WERI-Rb-1 (cell line): ENCODE measurements around the gene DLG1.

Experiments used
- DNase-seq: peaks from one replicate; pipeline ENCODE4 v3.0.0-alpha.2; 2020
- H3K27ac ChIP-seq: fragments of 250-450 bp; sonication (Bioruptor Pico); 2 replicates; pipeline ENCODE4 v1.5.1; 2020; ENCODE audit warnings: mild to moderate bottlenecking, moderate library complexity
- H3K27me3 ChIP-seq: fragments of 250-450 bp; sonication (Bioruptor Pico); 2 replicates; pipeline ENCODE4 v1.5.1; 2021; ENCODE audit warnings: mild to moderate bottlenecking, low read depth, moderate library complexity; ENCODE audit not compliant: insufficient read depth, severe bottlenecking
- H3K36me3 ChIP-seq: fragments of 250-450 bp; sonication (Bioruptor Pico); 2 replicates; pipeline ENCODE4 v1.5.1; 2020; ENCODE audit warnings: mild to moderate bottlenecking, moderate library complexity
- H3K4me3 ChIP-seq: 2 replicates; pipeline ENCODE4 v1.5.1; 2011; ENCODE audit warnings: low read depth, mild to moderate bottlenecking, control low read depth, low read length
- H3K9me3 ChIP-seq: fragments of 250-450 bp; sonication (Bioruptor Pico); 2 replicates; pipeline ENCODE4 v1.5.1; 2021; ENCODE audit warnings: mild to moderate bottlenecking, moderate library complexity; ENCODE audit not compliant: severe bottlenecking
- TF ChIP-seq, protein P1 (sequence below): IDR thresholded peaks from 2 replicates; pipeline ENCODE4 v1.5.1; 2011; ENCODE audit warnings: low read depth, mild to moderate bottlenecking, control low read depth, inconsistent platforms, low read length

DLG1 gene

GRCh38 chr3:197021729-197022404 is 276.5 kb downstream of the DLG1 start:
- TF ChIP-seq, protein P1, sequence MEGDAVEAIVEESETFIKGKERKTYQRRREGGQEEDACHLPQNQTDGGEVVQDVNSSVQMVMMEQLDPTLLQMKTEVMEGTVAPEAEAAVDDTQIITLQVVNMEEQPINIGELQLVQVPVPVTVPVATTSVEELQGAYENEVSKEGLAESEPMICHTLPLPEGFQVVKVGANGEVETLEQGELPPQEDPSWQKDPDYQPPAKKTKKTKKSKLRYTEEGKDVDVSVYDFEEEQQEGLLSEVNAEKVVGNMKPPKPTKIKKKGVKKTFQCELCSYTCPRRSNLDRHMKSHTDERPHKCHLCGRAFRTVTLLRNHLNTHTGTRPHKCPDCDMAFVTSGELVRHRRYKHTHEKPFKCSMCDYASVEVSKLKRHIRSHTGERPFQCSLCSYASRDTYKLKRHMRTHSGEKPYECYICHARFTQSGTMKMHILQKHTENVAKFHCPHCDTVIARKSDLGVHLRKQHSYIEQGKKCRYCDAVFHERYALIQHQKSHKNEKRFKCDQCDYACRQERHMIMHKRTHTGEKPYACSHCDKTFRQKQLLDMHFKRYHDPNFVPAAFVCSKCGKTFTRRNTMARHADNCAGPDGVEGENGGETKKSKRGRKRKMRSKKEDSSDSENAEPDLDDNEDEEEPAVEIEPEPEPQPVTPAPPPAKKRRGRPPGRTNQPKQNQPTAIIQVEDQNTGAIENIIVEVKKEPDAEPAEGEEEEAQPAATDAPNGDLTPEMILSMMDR: no peak
- no peak overlapping the region for H3K27ac ChIP-seq
- H3K36me3 ChIP-seq: no peaks in the 10 kb centered on the region; the same call in 1 of the 2 replicates
- no peak overlapping the region for H3K4me3 ChIP-seq
- H3K9me3 ChIP-seq: no peaks in the 10 kb centered on the region
- DNase-seq: no peak
- H3K27me3 ChIP-seq: no peaks in the 10 kb centered on the region

GRCh38 chr3:197021231-197021630 is 277.2 kb downstream of the DLG1 start:
- no peak for DNase-seq
- Histone ChIP-seq H3K27ac (no peak overlapping the region), H3K27me3 (no peaks in the 10 kb centered on the region), H3K36me3 (no peaks in the 10 kb centered on the region; the same call in 1 of the 2 replicates), H3K9me3 (no peaks in the 10 kb centered on the region), H3K4me3 (no peak overlapping the region)
- TF ChIP-seq, protein P1: no peak

DNA sequence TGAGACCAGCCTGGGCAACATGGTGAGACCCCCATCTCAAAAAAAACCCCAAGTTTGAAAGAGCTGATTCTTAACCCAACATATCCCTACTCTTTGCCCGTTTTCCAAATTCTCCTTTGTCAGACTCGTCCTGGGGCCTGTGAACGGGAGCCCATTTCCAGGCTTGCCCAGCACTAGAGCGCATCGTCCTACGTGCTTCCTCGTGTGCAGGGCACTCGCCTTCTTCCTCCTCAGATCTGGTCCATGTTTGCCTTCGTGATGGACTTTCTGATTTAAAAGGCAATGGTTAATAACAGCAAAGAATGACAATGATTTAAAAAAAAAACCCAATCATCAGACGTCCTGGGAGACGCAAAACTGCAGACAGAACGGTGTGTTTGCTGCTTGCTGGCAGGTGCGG is 278.9 kb downstream of the DLG1 start:
- no peak for DNase-seq

DNA sequence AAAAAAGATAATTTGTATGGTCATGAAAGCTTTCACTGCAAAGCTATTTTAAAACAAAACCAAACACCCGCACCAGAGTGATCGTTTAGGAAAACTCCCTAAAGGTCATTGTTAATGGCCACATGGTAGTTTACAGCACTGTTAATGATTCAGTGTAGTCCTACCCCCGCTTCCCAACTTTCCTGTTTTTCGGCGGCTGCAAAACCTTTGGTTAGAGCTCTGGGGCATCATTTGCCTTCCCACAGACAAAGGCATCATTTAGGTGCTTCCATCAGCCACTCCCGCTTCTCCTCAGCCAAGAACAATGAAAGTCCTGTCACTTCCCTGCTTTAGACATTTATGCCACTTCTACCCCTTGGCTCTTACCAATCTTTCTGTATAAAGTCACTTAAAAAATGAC is 279.4 kb downstream of the DLG1 start:
- Histone ChIP-seq H3K27me3 (no peaks in the 10 kb centered on the region), H3K4me3 (no peak overlapping the region), H3K27ac (no peak overlapping the region), H3K36me3 (no peaks in the 10 kb centered on the region), H3K9me3 (no peaks in the 10 kb centered on the region)
- TF ChIP-seq, protein P1: no peak
- no peak for DNase-seq

More for the DNA sequence above, 278.9 kb downstream of the DLG1 start:
- Histone ChIP-seq H3K36me3 (no peaks in the 10 kb centered on the region), H3K4me3 (no peak overlapping the region), H3K9me3 (no peaks in the 10 kb centered on the region), H3K27me3 (no peaks in the 10 kb centered on the region), H3K27ac (no peak overlapping the region)
- TF ChIP-seq, protein P1: no peak

- no peaks in the 10 kb centered on the region for H3K27me3 ChIP-seq
- no peaks in the 10 kb centered on the region for H3K9me3 ChIP-seq
- no peak for DNase-seq
- H3K4me3 ChIP-seq: no peak overlapping the region
- no peak overlapping the region for H3K27ac ChIP-seq
- TF ChIP-seq, protein P1: no peak
- no peaks in the 10 kb centered on the region for H3K36me3 ChIP-seq
Observed at GRCh38 chr3:197017003-197017402, 281.4 kb downstream of the DLG1 start.
